Central memory CD8-positive, alpha-beta T cell (primary cell): ENCODE data around the gene CLDN3.
"Not testable (repeated sequence)": the region's sequence is repeated elsewhere in the genome, so short reads cannot be mapped to it uniquely, and the experiment has no call there.

Source experiments
- ATAC-seq: fragments of 150-1000 bp; cut with Tn5 transposase; replicated peaks from 2 replicates; pipeline ENCODE4 v1.10.0; 2022; ENCODE audit warnings: mild to moderate bottlenecking, moderate FRiP score, moderate number of reproducible peaks; ENCODE audit not compliant: poor library complexity, severe bottlenecking; ENCODE audit errors: extremely low read depth
- DNase-seq, 2 donors: peaks; one replicate each; pipeline ENCODE4 v3.0.0; 2021; ENCODE audit warnings: low spot score in 2 of 2
- H3K27ac Mint-ChIP-seq: one replicate; pipeline ENCODE4 v1.8.0; 2022; ENCODE audit warnings: low read depth, mild to moderate bottlenecking, moderate library complexity, mixed read lengths
- H3K27me3 Mint-ChIP-seq: one replicate; pipeline ENCODE4 v1.8.0; 2022; ENCODE audit warnings: mixed read lengths
- H3K36me3 Mint-ChIP-seq: one replicate; pipeline ENCODE4 v1.8.0; 2022; ENCODE audit warnings: mild to moderate bottlenecking, moderate library complexity, mixed read lengths; ENCODE audit not compliant: insufficient read depth
- H3K4me1 Mint-ChIP-seq: one replicate; pipeline ENCODE4 v1.8.0; 2022; ENCODE audit warnings: mixed read lengths
- H3K4me3 Mint-ChIP-seq: one replicate; pipeline ENCODE4 v1.8.0; 2022; ENCODE audit warnings: mild to moderate bottlenecking, moderate library complexity, mixed read lengths
- H3K9me3 Mint-ChIP-seq: one replicate; pipeline ENCODE4 v1.8.0; 2022; ENCODE audit warnings: mixed read lengths

The CLDN3 gene

GRCh38 chr7:73770002-73770859 lies at the start of gene CLDN3:
TSS of gene CLDN3 (minus strand) at chr7:73770270. CDS start at chr7:73770049, 221 bp downstream.
- Mint-ChIP-seq H3K9me3 (no peaks in the 10 kb centered on the region), H3K4me1 (peaks cover 7% of the 10 kb centered on the region), H3K36me3 (no peaks in the 10 kb centered on the region), H3K4me3 (peak within 1 kb of the TSS; percentile 13), H3K27ac (no peak within 1 kb of the TSS), H3K27me3 (peaks cover 72% of the 10 kb centered on the region)
- ATAC-seq: no peak
- no peak for DNase-seq

DNA sequence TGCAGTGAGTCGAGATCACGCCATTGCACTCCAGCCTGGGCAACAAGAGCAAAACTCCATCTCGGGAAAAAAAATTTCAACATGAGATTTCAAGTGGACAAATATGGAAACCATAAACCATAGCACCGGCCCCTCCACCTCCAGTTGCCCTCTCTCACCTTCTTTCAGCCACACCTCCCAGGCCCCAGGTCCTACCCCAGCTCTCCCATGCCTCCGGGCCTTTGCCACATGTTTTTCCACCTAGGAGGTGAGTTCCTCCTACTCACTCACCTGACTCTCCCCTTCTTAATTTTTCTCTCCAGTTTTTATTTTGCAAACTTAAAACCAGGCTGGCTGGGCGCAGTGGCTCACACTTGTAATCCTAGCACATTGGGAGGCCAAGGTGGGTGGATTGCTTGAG lies 47.1 kb upstream of the CLDN3 start:
- H3K27ac Mint-ChIP-seq: no peak overlapping the region
- no peak for DNase-seq
- peaks cover 40% of the 10 kb centered on the region for H3K27me3 Mint-ChIP-seq
- ATAC-seq: no peak
- H3K36me3 Mint-ChIP-seq: no peaks in the 10 kb centered on the region
- H3K4me3 Mint-ChIP-seq: no peak overlapping the region
- H3K4me1 Mint-ChIP-seq: no peaks in the 10 kb centered on the region
- H3K9me3 Mint-ChIP-seq: no peaks in the 10 kb centered on the region

DNA sequence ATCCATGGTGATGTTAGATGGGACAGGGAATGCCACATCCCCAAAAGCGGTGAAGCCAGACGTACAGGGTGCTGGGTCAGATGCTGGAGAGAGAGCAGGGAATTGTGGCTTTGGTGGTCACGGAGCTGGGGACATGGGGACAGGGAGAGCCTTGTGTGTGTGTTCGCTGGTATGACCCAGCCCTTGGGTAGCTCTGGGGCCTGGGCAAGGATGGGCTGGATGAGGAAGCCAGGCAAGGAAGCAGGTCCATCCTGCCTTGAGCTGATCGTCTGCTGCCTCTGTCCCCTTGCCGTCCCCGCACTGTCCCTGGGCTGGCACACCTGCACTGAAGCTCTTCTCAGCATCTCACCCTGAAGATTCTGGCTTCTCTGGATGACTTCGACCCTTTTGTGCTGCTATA lies 45.4 kb upstream of the CLDN3 start:
- peaks cover 29% of the 10 kb centered on the region for H3K27me3 Mint-ChIP-seq
- H3K27ac Mint-ChIP-seq: no peak overlapping the region
- H3K9me3 Mint-ChIP-seq: no peaks in the 10 kb centered on the region
- ATAC-seq: no peak
- H3K4me1 Mint-ChIP-seq: no peaks in the 10 kb centered on the region
- no peak overlapping the region for H3K4me3 Mint-ChIP-seq
- no peaks in the 10 kb centered on the region for H3K36me3 Mint-ChIP-seq
- no peak for DNase-seq

GRCh38 chr7:73812996-73813395 lies 42.9 kb upstream of the CLDN3 start:
- Mint-ChIP-seq H3K27ac (no peak overlapping the region), H3K36me3 (no peaks in the 10 kb centered on the region), H3K4me3 (no peak overlapping the region), H3K9me3 (no peaks in the 10 kb centered on the region), H3K27me3 (peaks cover 24% of the 10 kb centered on the region), H3K4me1 (no peaks in the 10 kb centered on the region)
- DNase-seq: no peak
- no peak for ATAC-seq

DNA sequence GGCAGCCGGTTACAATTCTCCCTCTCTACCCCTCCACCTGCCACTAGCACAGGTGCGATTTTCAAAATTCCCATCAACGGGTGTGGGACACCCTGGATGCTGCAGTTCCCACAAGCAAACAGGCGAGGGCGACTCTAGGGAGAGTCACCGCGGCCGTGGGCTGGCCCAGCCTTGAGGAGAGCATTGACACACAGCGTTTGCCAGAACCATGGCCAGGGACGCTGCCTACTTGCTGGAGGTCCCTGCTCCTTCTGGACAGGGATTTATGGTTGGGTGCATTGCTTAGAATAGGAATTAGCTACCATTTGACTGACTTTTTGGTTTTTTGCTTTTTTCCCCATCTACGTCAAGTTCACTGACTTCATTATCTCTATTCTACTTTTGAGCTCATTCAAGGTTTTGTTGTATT lies 41.7 kb upstream of the CLDN3 start:
- peaks cover 12% of the 10 kb centered on the region for H3K27me3 Mint-ChIP-seq
- H3K27ac Mint-ChIP-seq: no peak overlapping the region
- DNase-seq (peak in 1 of 2 donors; percentile 24), ATAC-seq (no peak)
- no peaks in the 10 kb centered on the region for H3K4me1 Mint-ChIP-seq
- H3K4me3 Mint-ChIP-seq: no peak overlapping the region
- no peaks in the 10 kb centered on the region for H3K36me3 Mint-ChIP-seq
- H3K9me3 Mint-ChIP-seq: no peaks in the 10 kb centered on the region

DNA sequence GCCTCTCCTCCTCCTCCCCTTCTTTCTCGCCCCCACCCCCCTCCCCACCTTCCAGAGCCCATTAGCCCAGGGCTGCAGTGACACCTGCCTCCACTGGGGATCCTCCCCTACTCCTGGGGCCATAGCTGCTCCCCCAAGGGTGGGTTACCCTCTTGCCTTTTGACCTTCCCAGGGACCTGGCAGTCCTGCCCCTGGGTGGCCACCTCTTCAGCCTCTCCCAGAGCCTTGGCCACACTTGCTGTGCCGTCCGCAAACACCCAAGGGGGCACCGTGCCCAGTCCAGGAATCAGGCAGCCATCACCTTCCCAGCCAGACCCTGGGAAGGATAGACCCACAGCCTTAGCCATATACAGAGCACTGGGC lies 40.9 kb upstream of the CLDN3 start:
- Mint-ChIP-seq H3K9me3 (no peaks in the 10 kb centered on the region), H3K27ac (no peak overlapping the region)

GRCh38 chr7:73809467-73809951 lies 39.4 kb upstream of the CLDN3 start:
- Mint-ChIP-seq H3K27me3 (peaks cover 7% of the 10 kb centered on the region), H3K4me1 (no peaks in the 10 kb centered on the region), H3K36me3 (no peaks in the 10 kb centered on the region), H3K4me3 (no peak overlapping the region), H3K27ac (no peak overlapping the region), H3K9me3 (no peaks in the 10 kb centered on the region)
- no peak for DNase-seq
- ATAC-seq: no peak

More for the DNA sequence above, 40.9 kb upstream of the CLDN3 start:
- Mint-ChIP-seq H3K4me3 (no peak overlapping the region), H3K4me1 (no peaks in the 10 kb centered on the region), H3K36me3 (no peaks in the 10 kb centered on the region), H3K27me3 (peaks cover 10% of the 10 kb centered on the region)
- ATAC-seq: no peak
- DNase-seq: no peak

DNA sequence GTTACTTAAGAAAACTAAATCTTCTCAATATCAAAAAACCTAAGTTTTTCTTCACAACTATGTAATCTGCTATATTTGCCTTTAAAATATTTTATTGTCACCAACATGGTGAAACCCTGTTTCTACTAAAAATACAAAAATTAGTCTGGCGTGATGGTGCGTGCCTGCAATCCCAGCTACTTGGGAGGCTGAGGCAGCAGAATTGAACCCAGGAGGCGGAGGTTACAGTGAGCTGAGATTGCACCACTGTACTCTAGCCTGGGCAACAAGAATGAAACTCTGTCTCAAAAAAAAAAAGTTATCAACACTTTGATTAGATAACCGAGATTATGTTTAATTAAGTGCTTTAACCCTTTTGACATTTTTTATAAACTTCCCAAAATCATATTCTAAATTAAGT lies 32.4 kb upstream of the CLDN3 start:
- Mint-ChIP-seq H3K27ac (no peak overlapping the region), H3K27me3 (peaks cover 31% of the 10 kb centered on the region), H3K4me3 (no peak overlapping the region), H3K9me3 (no peaks in the 10 kb centered on the region), H3K4me1 (no peaks in the 10 kb centered on the region), H3K36me3 (no peaks in the 10 kb centered on the region)
- no peak for ATAC-seq
- DNase-seq: no peak

- H3K36me3 Mint-ChIP-seq: no peaks in the 10 kb centered on the region
- H3K27me3 Mint-ChIP-seq: peaks cover 31% of the 10 kb centered on the region
- DNase-seq (no peak), ATAC-seq (no peak)
- H3K27ac Mint-ChIP-seq: no peak overlapping the region
- no peaks in the 10 kb centered on the region for H3K9me3 Mint-ChIP-seq
- H3K4me3 Mint-ChIP-seq: no peak overlapping the region
- no peaks in the 10 kb centered on the region for H3K4me1 Mint-ChIP-seq
These were observed 31.5 kb upstream of the CLDN3 start for GRCh38 chr7:73801577-73801976.

GRCh38 chr7:73799282-73800141 lies 29.4 kb upstream of the CLDN3 start:
- Mint-ChIP-seq H3K9me3 (no peaks in the 10 kb centered on the region), H3K27me3 (peaks cover 38% of the 10 kb centered on the region), H3K4me3 (no peak overlapping the region), H3K36me3 (no peaks in the 10 kb centered on the region), H3K27ac (no peak overlapping the region), H3K4me1 (no peaks in the 10 kb centered on the region)
- DNase-seq: no peak
- ATAC-seq: no peak

- not testable (repeated sequence) for H3K4me1 Mint-ChIP-seq, DNase-seq, H3K4me3 Mint-ChIP-seq, ATAC-seq, H3K27ac Mint-ChIP-seq, H3K36me3 Mint-ChIP-seq, H3K9me3 Mint-ChIP-seq
- peaks cover 37% of the 10 kb centered on the region for H3K27me3 Mint-ChIP-seq
These were observed 27.1 kb upstream of the CLDN3 start for GRCh38 chr7:73797176-73797575.

- peaks cover 42% of the 10 kb centered on the region for H3K27me3 Mint-ChIP-seq
- not testable (repeated sequence) for H3K4me3 Mint-ChIP-seq, ATAC-seq, DNase-seq, H3K27ac Mint-ChIP-seq, H3K36me3 Mint-ChIP-seq, H3K4me1 Mint-ChIP-seq, H3K9me3 Mint-ChIP-seq
These were observed 26.6 kb upstream of the CLDN3 start for GRCh38 chr7:73796656-73797055.

DNA sequence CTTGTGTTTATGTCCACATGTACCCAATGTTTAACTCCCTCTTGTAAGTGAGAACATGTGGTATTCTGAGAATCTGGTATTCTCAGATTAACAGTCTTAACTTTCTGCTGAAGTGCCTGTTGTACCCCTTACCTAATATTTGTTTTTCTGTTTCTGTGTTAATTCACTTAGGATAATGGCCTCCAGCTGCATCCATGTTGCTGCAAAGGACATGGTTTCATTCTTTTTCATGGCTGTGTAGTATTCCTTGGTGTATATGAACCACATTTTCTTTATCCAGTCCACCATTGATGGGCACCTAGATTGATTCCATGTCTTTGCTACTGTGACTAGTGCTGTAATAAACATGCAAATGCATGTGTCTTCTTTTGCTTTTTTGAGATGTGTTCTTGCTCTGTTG lies 25.1 kb upstream of the CLDN3 start:
- not testable (repeated sequence) for H3K36me3 Mint-ChIP-seq, ATAC-seq, H3K9me3 Mint-ChIP-seq, H3K4me3 Mint-ChIP-seq, H3K27ac Mint-ChIP-seq, DNase-seq, H3K4me1 Mint-ChIP-seq
- peaks cover 36% of the 10 kb centered on the region for H3K27me3 Mint-ChIP-seq
